Nephron (organoid): ENCODE measurements around the gene SLCO2B1.
A peak's percentile ranks its signal among the peaks of the same experiment; 100 is the strongest.

Source experiments
- H3K27ac Mint-ChIP-seq, 3 experiments: 2 replicates each; pipeline ENCODE4 v1.8.0; 2020; ENCODE audit warnings: mixed read lengths in 3 of 3, mild to moderate bottlenecking in 2 of 3, moderate library complexity in 1 of 3
- H3K27me3 Mint-ChIP-seq: 2 replicates; pipeline ENCODE4 v1.8.0; 2021; ENCODE audit warnings: low read depth, mild to moderate bottlenecking, moderate library complexity, mixed read lengths
- H3K36me3 Mint-ChIP-seq: 2 replicates; pipeline ENCODE4 v1.8.0; 2020; ENCODE audit warnings: low read depth, mixed read lengths
- H3K4me1 Mint-ChIP-seq: 2 replicates; pipeline ENCODE4 v1.8.0; 2020; ENCODE audit warnings: mixed read lengths
- H3K4me3 Mint-ChIP-seq, 3 experiments: 2 replicates each; pipeline ENCODE4 v1.8.0; 2020; ENCODE audit warnings: mild to moderate bottlenecking in 3 of 3, mixed read lengths in 3 of 3, moderate library complexity in 2 of 3
- H3K9me3 Mint-ChIP-seq: 2 replicates; pipeline ENCODE4 v1.8.0; 2020; ENCODE audit warnings: mixed read lengths
- CTCF ChIP-seq, 3 experiments: fragments of 200-600 bp; sonication (generic); IDR thresholded peaks; one replicate each; pipeline ENCODE4 v1.5.0; 2021; ENCODE audit warnings: antibody characterized with exemption in 3 of 3; ENCODE audit not compliant: unreplicated experiment in 3 of 3

The SLCO2B1 gene

DNA sequence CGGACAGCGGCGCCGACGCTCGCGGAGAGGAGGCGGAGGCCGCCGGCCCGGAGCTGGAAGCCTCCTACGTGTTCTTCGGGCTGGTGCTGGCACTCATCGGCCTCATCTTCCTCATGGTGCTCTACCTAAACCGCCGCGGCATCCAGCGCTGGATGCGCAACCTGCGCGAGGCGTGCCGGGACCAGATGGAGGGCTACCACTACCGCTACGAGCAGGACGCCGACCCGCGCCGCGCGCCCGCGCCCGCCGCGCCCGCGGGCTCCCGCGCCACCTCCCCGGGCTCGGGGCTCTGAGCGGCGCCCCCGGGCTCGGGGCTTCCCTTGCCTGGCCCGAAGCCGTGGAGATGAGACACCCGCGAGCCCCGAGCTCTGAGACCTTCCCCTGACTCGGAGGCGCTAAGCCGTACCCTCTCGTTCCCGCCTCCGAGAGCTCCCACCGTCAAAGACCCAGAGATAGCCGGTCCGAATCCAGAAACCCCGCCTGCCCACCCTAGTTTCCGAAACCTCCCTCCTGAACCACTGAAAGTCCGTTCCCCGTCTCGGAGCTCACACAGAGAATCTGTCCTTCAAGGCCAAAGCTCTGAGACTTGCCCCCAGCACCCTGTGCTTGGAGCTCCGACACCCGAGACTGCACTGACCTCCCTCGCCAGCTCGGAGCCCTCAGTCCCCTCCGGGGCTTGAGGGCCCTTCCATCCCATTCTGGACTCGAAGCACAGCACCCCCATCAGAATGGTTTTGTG lies 91.2 kb downstream of the SLCO2B1 start:
- no peaks in the 10 kb centered on the region for H3K4me1 Mint-ChIP-seq
- H3K9me3 Mint-ChIP-seq = no peaks in the 10 kb centered on the region
- peaks cover 82% of the 10 kb centered on the region for H3K27me3 Mint-ChIP-seq
- H3K4me3 Mint-ChIP-seq = peak overlapping the region; percentile 74 to 85 (median 83)
- no peaks in the 10 kb centered on the region for H3K36me3 Mint-ChIP-seq
- TF ChIP-seq CTCF (IDR thresholded peaks at IDR 0.05; ENCODE audit: unreplicated experiment in 3 of 3) = no peak
- H3K27ac Mint-ChIP-seq = peak overlapping the region in 1 of 3 experiments; percentile 46

- no peaks in the 10 kb centered on the region for H3K4me1 Mint-ChIP-seq
- H3K4me3 Mint-ChIP-seq = peak overlapping the region; percentile 77 to 85 (median 83)
- no peaks in the 10 kb centered on the region for H3K9me3 Mint-ChIP-seq
- no peak overlapping the region for H3K27ac Mint-ChIP-seq
- no peak for TF ChIP-seq CTCF (IDR thresholded peaks at IDR 0.05; ENCODE audit: unreplicated experiment in 3 of 3)
- H3K36me3 Mint-ChIP-seq = no peaks in the 10 kb centered on the region
- peaks cover 76% of the 10 kb centered on the region for H3K27me3 Mint-ChIP-seq
Observed at GRCh38 chr11:75242722-75243600, 92.1 kb downstream of the SLCO2B1 start.

- Mint-ChIP-seq H3K36me3 (no peaks in the 10 kb centered on the region), H3K9me3 (no peaks in the 10 kb centered on the region), H3K4me1 (no peaks in the 10 kb centered on the region), H3K27ac (no peak overlapping the region), H3K27me3 (peaks cover 71% of the 10 kb centered on the region), H3K4me3 (peak overlapping the region in 2 of 3 experiments; percentile 24 to 49)
- no peak for TF ChIP-seq CTCF (IDR thresholded peaks at IDR 0.05; ENCODE audit: unreplicated experiment in 3 of 3)
Observed at GRCh38 chr11:75244052-75244814, 93.3 kb downstream of the SLCO2B1 start.

DNA sequence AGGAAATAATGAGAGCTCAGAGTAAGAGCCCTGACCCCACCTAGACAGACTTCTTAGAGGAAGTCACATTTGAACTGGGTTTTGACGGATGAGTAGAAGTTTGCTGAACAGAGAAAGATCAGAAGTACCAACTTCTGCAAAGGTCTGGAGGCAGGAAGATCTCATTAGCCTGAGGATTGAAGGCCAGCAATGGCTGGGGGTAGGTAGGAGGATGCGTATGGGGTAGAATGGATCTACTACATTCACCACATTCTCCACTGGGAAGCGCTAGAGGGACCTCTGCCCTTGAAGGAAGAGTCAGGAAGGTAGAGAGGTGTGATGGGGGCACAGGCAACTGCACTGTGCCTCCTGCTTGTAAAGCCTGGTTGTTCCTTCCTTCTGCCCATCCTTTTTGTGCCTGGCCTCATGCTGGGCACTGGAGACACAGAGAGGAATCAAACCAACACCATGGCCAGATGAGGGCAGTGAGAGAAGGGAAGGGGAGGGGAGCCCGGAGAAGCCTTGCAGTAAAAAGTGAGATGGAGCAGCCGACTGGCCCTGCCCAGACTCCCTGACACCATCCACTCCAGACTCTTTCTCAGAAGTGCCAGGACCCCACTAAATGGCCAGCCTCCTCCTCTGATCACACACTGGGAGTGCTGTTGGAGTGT lies 94.6 kb downstream of the SLCO2B1 start:
- no peak for TF ChIP-seq CTCF (IDR thresholded peaks at IDR 0.05; ENCODE audit: unreplicated experiment in 3 of 3)
- H3K27me3 Mint-ChIP-seq = peaks cover 71% of the 10 kb centered on the region
- H3K27ac Mint-ChIP-seq = no peak overlapping the region
- no peaks in the 10 kb centered on the region for H3K9me3 Mint-ChIP-seq
- no peaks in the 10 kb centered on the region for H3K4me1 Mint-ChIP-seq
- no peaks in the 10 kb centered on the region for H3K36me3 Mint-ChIP-seq
- no peak overlapping the region for H3K4me3 Mint-ChIP-seq

DNA sequence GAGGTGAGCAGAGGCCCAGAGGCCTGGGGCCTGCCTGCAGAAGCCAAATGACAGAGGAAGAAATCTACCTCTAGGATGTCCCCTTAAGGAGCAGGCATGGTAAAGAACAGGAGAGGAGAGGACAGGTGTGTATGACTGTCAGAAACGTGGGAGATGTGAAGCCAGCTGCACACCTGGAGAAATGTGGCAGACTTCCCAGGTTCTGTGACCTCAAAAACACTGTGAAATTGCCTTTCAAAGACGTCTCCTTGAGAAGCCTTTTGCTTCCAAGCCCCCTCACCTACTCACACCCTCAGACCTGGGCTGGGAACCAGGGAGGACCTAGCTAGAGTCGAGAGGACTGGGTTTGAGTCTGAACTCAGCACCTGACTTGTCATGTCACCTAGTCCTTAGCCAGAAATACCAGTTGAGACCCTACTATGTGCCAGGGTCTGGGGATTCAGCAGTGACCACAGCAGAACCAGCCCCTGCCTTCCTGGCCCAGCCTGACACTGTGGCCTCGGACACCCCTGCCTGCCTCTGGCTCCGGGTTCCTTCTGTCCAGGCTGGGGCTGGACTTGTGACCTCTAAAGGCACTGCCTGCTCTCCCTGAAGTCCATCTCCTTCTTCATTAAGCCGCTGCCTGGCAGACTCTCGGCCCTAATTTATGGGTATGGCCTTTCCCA lies 95.2 kb downstream of the SLCO2B1 start:
- H3K36me3 Mint-ChIP-seq = no peaks in the 10 kb centered on the region
- H3K4me1 Mint-ChIP-seq = no peaks in the 10 kb centered on the region
- no peak overlapping the region for H3K4me3 Mint-ChIP-seq

More for the DNA sequence above, 95.2 kb downstream of the SLCO2B1 start:
- Mint-ChIP-seq H3K27ac (no peak overlapping the region), H3K27me3 (peaks cover 73% of the 10 kb centered on the region), H3K9me3 (no peaks in the 10 kb centered on the region)
- TF ChIP-seq CTCF (IDR thresholded peaks at IDR 0.05; ENCODE audit: unreplicated experiment in 3 of 3) = no peak
